ENCODE measurements around the gene RAI14.

Gene RAI14

DNA sequence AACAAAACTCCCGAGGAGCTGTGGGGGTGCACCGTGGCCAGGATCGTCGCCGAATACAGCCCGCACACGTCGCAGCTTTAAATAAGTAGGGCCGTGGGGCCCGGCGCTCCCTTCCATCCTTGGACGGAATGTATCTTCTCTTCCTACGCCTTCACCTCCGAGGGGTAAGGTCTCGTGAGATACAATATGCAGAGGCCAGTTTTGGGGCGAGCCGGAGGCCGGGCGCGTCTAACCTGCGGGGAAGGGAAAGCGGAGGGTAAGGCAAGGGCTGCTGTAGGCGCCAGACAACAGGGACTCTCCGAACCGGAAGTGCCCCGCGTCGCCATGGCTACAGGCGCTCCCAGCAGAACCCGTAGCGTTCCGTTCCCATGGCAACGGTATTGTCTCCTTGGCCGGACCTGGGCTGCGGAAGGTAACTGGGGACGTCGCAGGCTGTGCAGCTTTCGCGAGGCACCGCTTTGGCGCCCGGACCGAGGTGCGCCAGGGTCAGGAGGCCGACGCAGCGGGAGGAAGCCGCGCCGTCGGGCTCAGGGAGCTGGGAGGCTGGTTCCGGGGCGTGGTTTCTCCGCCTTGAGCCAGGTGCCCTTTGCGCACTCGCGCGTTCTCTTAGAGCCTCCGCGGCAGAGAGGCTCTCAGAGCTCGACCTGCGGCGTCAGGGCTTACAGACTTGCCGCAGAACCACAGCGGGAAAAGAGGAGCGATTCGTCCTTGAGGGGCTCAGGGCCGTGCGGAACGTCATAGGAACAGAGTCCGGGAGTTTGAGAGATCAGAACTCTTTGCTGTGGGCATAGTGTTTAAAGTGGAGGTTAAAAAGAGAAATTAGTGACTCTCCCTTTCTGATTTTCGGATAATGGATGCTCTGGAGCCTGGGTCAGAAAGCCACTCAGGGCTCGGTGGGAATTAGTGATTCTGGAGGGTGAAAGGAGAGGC, 182.9 kb downstream of the RAI14 start, which contains the start of gene TTC23L:
Gene TTC23L, plus strand, starts transcription at position 380 of the 930 bp plus-strand sequence. CDS start 1,508 bp downstream, outside the sequence.
- peak within 1 kb of the TSS; percentile 36 for H3K27ac ChIP-seq
- H3K27me3 ChIP-seq (replicated peaks), result no peaks in the 10 kb centered on the region
- TF ChIP-seq, protein P1, sequence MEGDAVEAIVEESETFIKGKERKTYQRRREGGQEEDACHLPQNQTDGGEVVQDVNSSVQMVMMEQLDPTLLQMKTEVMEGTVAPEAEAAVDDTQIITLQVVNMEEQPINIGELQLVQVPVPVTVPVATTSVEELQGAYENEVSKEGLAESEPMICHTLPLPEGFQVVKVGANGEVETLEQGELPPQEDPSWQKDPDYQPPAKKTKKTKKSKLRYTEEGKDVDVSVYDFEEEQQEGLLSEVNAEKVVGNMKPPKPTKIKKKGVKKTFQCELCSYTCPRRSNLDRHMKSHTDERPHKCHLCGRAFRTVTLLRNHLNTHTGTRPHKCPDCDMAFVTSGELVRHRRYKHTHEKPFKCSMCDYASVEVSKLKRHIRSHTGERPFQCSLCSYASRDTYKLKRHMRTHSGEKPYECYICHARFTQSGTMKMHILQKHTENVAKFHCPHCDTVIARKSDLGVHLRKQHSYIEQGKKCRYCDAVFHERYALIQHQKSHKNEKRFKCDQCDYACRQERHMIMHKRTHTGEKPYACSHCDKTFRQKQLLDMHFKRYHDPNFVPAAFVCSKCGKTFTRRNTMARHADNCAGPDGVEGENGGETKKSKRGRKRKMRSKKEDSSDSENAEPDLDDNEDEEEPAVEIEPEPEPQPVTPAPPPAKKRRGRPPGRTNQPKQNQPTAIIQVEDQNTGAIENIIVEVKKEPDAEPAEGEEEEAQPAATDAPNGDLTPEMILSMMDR (IDR thresholded peaks at IDR 0.05; ENCODE audit: low read depth, low read length, missing control alignments), result no peak
- in situ Hi-C loops (cut with HindIII; ENCODE audit: low pct_ligation_motif_present, low sequenced_read_pairs), result no loop called here
- peak within 1 kb of the TSS; percentile 90 for H3K4me3 ChIP-seq (ENCODE audit: low read depth, low read length)
- peak; percentile 82 for DNase-seq
- peaks cover 5% of the 10 kb centered on the region for H3K36me3 ChIP-seq (replicated peaks)

DNA sequence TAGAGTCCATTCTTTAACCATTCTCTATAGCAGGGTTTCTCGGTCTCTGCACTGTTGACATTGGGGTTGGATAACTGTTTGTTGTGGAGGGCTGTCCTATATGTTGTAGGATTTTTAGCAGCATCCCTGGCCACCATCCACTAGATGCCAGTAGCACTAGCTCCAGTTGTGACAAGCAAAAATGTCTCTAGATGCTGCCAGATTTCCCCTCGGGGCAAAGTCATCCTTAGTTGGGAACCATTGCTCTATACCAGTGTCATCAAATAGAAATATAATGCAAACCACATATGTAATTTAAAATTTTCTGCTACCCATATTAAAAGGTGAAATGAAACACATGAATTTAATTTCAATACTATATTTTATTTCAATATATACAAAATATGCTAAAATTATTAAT, 185.7 kb downstream of the RAI14 start:
- no peak overlapping the region for H3K4me3 ChIP-seq (ENCODE audit: low read depth, low read length)
- H3K36me3 ChIP-seq (replicated peaks), result no peaks in the 10 kb centered on the region
- DNase-seq, result no peak
- in situ Hi-C loops (cut with HindIII; ENCODE audit: low pct_ligation_motif_present, low sequenced_read_pairs), result no loop called here
- TF ChIP-seq, protein P1 (IDR thresholded peaks at IDR 0.05; ENCODE audit: low read depth, low read length, missing control alignments), result no peak
- no peaks in the 10 kb centered on the region for H3K27me3 ChIP-seq (replicated peaks)
- no peak overlapping the region for H3K27ac ChIP-seq

DNA sequence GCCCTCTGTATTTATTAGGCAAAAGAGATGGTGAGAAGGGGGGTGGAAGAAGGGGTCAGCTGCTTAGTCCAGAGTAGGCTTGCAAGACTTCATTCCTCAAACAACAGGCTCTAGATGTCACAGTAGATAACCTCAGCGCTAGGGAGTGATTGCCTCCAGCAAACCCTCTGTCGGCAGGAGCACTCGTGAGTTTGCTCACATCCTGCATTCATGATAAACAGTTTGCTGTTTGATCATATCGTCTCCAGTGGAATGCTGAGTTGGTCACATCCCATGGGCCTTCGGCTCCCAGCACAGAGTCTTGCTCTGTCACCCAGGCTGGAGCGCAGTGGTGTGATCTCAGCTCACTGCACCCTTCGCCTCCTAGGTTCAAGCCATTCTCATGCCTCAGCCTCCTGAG, 186.4 kb downstream of the RAI14 start:
- H3K4me3 ChIP-seq (ENCODE audit: low read depth, low read length), result no peak overlapping the region
- no peak for DNase-seq
- no peak overlapping the region for H3K27ac ChIP-seq
- H3K27me3 ChIP-seq (replicated peaks), result no peaks in the 10 kb centered on the region
- TF ChIP-seq, protein P1 (IDR thresholded peaks at IDR 0.05; ENCODE audit: low read depth, low read length, missing control alignments), result no peak
- H3K36me3 ChIP-seq (replicated peaks), result no peaks in the 10 kb centered on the region
- in situ Hi-C loops (cut with HindIII; ENCODE audit: low pct_ligation_motif_present, low sequenced_read_pairs), result no loop called here

GRCh38 chr5:34843497-34843896, 187.4 kb downstream of the RAI14 start:
- DNase-seq, result no peak
- no peak overlapping the region for H3K4me3 ChIP-seq (ENCODE audit: low read depth, low read length)
- TF ChIP-seq, protein P1 (IDR thresholded peaks at IDR 0.05; ENCODE audit: low read depth, low read length, missing control alignments), result no peak
- H3K36me3 ChIP-seq (replicated peaks), result no peaks in the 10 kb centered on the region
- no peaks in the 10 kb centered on the region for H3K27me3 ChIP-seq (replicated peaks)
- H3K27ac ChIP-seq, result no peak overlapping the region
- in situ Hi-C loops (cut with HindIII; ENCODE audit: low pct_ligation_motif_present, low sequenced_read_pairs), result no loop called here

GRCh38 chr5:34844106-34844505, 188.0 kb downstream of the RAI14 start:
- H3K36me3 ChIP-seq (replicated peaks), result no peaks in the 10 kb centered on the region
- no peak overlapping the region for H3K4me3 ChIP-seq (ENCODE audit: low read depth, low read length)
- in situ Hi-C loops (cut with HindIII; ENCODE audit: low pct_ligation_motif_present, low sequenced_read_pairs), result no loop called here
- DNase-seq, result no peak
- TF ChIP-seq, protein P1 (IDR thresholded peaks at IDR 0.05; ENCODE audit: low read depth, low read length, missing control alignments), result no peak
- H3K27me3 ChIP-seq (replicated peaks), result no peaks in the 10 kb centered on the region
- no peak overlapping the region for H3K27ac ChIP-seq
